ENCODE measurements around the gene MECR. TPM values are rescaled to one million over a fixed set of nuclear protein-coding genes. Genes with fewer than 3 reads are reported as not detected.

MECR gene
- total and polyA plus RNA-seq, 8 donors: 8.9 to 47.8 (median 17.8) TPM

GRCh38 chr1:29202053-29202452 lies 28.7 kb downstream of the MECR start:
- DNase-seq: peak in 1 of 2 donors; percentile 30
- no peak for TF ChIP-seq POLR2A (IDR thresholded peaks at IDR 0.05)
- TF ChIP-seq, protein P1, sequence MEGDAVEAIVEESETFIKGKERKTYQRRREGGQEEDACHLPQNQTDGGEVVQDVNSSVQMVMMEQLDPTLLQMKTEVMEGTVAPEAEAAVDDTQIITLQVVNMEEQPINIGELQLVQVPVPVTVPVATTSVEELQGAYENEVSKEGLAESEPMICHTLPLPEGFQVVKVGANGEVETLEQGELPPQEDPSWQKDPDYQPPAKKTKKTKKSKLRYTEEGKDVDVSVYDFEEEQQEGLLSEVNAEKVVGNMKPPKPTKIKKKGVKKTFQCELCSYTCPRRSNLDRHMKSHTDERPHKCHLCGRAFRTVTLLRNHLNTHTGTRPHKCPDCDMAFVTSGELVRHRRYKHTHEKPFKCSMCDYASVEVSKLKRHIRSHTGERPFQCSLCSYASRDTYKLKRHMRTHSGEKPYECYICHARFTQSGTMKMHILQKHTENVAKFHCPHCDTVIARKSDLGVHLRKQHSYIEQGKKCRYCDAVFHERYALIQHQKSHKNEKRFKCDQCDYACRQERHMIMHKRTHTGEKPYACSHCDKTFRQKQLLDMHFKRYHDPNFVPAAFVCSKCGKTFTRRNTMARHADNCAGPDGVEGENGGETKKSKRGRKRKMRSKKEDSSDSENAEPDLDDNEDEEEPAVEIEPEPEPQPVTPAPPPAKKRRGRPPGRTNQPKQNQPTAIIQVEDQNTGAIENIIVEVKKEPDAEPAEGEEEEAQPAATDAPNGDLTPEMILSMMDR (IDR thresholded peaks at IDR 0.05): no peak
- TF ChIP-seq POLR2AphosphoS5 (IDR thresholded peaks at IDR 0.05): no peak
- TF ChIP-seq EP300 (IDR thresholded peaks at IDR 0.05): no peak
- intact Hi-C loops (cut with DNase I; ENCODE audit: low total_unique reads): loop anchor here (10.0 kb wide), 1 partner anchor 317 kb away; no protein-coding TSS in a partner anchor
- Histone ChIP-seq H3K27me3 (no peaks in the 10 kb centered on the region), H3K4me1 (peaks cover 9 to 18% (median 11%) of the 10 kb centered on the region in 4 donors), H3K4me3 (no peak overlapping the region), H3K9me3 (no peaks in the 10 kb centered on the region), H3K27ac (peak overlapping the region in 4 of 5 donors; percentile 74 to 87 (median 80)), H3K36me3 (peaks cover 5 to 89% (median 81%) of the 10 kb centered on the region in 4 donors)
- WGBS, 5 donors: 50 to 90% (median 65%) methylated on average over 1 of the region's 1 CpG

DNA sequence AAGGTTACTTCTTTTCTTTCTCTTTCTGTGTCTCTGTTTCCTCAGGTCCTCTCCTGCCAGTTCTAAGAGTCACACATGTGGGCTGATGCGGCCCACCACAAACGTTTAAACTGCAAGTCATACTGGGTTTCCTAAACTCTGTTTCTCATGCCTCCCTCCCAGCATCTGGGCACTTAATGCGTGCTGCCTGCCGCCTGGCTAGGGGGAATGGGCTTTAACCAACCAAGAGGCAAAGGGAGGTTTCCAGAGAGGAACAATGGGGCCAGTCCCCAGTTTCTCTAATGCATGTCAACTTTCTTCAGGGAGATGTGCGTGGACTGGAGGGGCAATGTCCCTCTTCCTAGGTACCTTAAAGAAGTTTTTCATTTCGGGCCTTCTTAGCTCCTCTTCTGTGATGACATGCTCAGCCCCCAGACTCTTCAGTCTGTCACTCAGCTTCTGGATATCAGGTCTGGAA lies 29.1 kb downstream of the MECR start:
- no peak for DNase-seq

DNA sequence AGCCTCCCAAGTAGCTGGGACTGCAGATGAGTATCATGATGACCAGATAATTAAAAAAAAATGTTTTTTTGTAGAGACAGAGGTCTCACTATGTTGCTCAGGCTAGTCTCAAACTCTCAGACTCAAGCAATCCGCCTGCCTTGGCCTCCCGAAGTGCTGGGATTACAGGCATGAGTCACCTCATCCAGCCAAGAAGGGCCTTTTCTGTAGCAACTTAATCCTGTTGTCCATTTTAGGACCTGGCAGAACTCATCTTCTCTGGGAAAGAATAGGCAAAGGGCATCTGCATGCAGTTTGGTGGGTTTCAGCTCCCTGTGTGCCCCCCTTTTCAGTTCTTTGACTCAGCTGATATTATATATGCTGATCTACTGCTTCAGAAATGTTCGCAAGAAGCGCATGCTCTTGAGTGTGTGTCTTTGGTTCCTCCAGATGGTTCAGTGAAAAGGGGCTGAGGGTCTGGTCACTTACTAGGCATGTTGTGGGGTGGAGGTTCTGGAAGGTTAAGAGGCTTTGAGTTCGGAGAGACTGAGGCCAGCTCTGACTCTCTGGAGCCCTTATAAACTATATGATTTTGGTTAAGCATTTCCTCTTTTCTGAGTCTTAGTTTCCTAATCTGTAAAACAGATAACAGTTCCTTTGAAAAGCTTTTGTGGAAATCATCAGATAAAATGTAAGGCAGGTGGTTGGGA lies 29.7 kb downstream of the MECR start:
- 82 to 95% (median 90%) methylated on average over 5 of the region's 5 CpGs for whole genome bisulfite sequencing, 5 donors
- H3K27ac ChIP-seq: peak overlapping the region in 4 of 5 donors; percentile 74 to 87 (median 80)
- H3K9me3 ChIP-seq: no peaks in the 10 kb centered on the region
- TF ChIP-seq POLR2A (IDR thresholded peaks at IDR 0.05) (no peak), EP300 (IDR thresholded peaks at IDR 0.05) (no peak), POLR2AphosphoS5 (IDR thresholded peaks at IDR 0.05) (no peak)
- TF ChIP-seq, protein P1 (IDR thresholded peaks at IDR 0.05): no peak
- no peak overlapping the region for H3K4me3 ChIP-seq
- peaks cover 5 to 89% (median 77%) of the 10 kb centered on the region in 4 donors for H3K36me3 ChIP-seq
- peaks cover 9 to 18% (median 11%) of the 10 kb centered on the region in 4 donors for H3K4me1 ChIP-seq
- intact Hi-C loops (cut with DNase I; ENCODE audit: low total_unique reads): loop anchor here (10.0 kb wide), 1 partner anchor 316 kb away; no protein-coding TSS in a partner anchor
- no peaks in the 10 kb centered on the region for H3K27me3 ChIP-seq
- DNase-seq: no peak

More for the DNA sequence above, 29.1 kb downstream of the MECR start:
- H3K4me1 ChIP-seq: peaks cover 9 to 18% (median 11%) of the 10 kb centered on the region in 4 donors
- intact Hi-C loops (cut with DNase I; ENCODE audit: low total_unique reads): loop anchor here (10.0 kb wide), 1 partner anchor 317 kb away; no protein-coding TSS in a partner anchor
- H3K4me3 ChIP-seq: no peak overlapping the region
- H3K27me3 ChIP-seq: no peaks in the 10 kb centered on the region
- WGBS, 5 donors: 84 to 91% (median 90%) methylated on average over 6 of the region's 6 CpGs
- H3K36me3 ChIP-seq: peaks cover 5 to 89% (median 80%) of the 10 kb centered on the region in 4 donors
- H3K9me3 ChIP-seq: no peaks in the 10 kb centered on the region
- TF ChIP-seq POLR2AphosphoS5 (IDR thresholded peaks at IDR 0.05): no peak
- no peak for TF ChIP-seq EP300 (IDR thresholded peaks at IDR 0.05)
- no peak for TF ChIP-seq POLR2A (IDR thresholded peaks at IDR 0.05)
- TF ChIP-seq, protein P1 (IDR thresholded peaks at IDR 0.05): no peak
- H3K27ac ChIP-seq: peak overlapping the region; percentile 33 to 87 (median 77)

GRCh38 chr1:29197993-29198392 lies 32.7 kb downstream of the MECR start:
- DNase-seq: no peak
- 88 to 93% (median 91%) methylated on average over 12 of the region's 12 CpGs for WGBS, 5 donors
- Histone ChIP-seq H3K27me3 (no peaks in the 10 kb centered on the region), H3K9me3 (no peaks in the 10 kb centered on the region), H3K4me1 (peaks cover 9 to 16% (median 11%) of the 10 kb centered on the region in 4 donors), H3K36me3 (peaks cover 5 to 88% (median 78%) of the 10 kb centered on the region in 4 donors), H3K4me3 (no peak overlapping the region), H3K27ac (no peak overlapping the region)
- intact Hi-C loops (cut with DNase I; ENCODE audit: low total_unique reads): no loop called here
- TF ChIP-seq POLR2A (IDR thresholded peaks at IDR 0.05) (no peak), EP300 (IDR thresholded peaks at IDR 0.05) (no peak), POLR2AphosphoS5 (IDR thresholded peaks at IDR 0.05) (no peak)
- TF ChIP-seq, protein P1 (IDR thresholded peaks at IDR 0.05): no peak
